ENCODE results near the gene SUGT1. TPM values are rescaled to one million over a fixed set of nuclear protein-coding genes. Genes with fewer than 3 reads are reported as not detected.

SUGT1 gene
- total RNA-seq, 1 experiment from 2014 or later = 43.2 TPM

GRCh38 chr13:52726258-52726657, 73.6 kb downstream of the SUGT1 start:
- in situ Hi-C loops (cut with HindIII; ENCODE audit: low pct_unique_long_range_greater_than_20kb, low sequenced_read_pairs) = no loop called here
- H3K4me1 ChIP-seq (ENCODE audit: control insufficient read depth, insufficient read depth, low read length) = no peaks in the 10 kb centered on the region
- H3K9me3 ChIP-seq (ENCODE audit: control insufficient read depth, insufficient read depth, low read depth, low read length) = no peaks in the 10 kb centered on the region
- no peak for ATAC-seq
- no TSS peak for BruUV-seq (replicated peaks)
- ChIA-PET POLR2A (no interaction called here), CTCF (interaction anchor here (0.5 kb wide), 1 partner anchor 24 kb away, joined by 4 read pairs; no protein-coding TSS in a partner anchor)
- H3K27me3 ChIP-seq (ENCODE audit: control insufficient read depth, insufficient read depth, low read length) = peaks cover 2% of the 10 kb centered on the region; the same call in 1 of the 2 replicates
- intact Hi-C loops (cut with micrococcal nuclease; ENCODE audit: unreplicated experiment) = no loop called here
- TF ChIP-seq SIN3A (IDR thresholded peaks at IDR 0.05; ENCODE audit: borderline replicate concordance, insufficient read depth, low read depth, low read length) (no peak), POLR2AphosphoS5 (IDR thresholded peaks at IDR 0.05; ENCODE audit: low read depth, low read length) (no peak)
- TF ChIP-seq, protein P1, sequence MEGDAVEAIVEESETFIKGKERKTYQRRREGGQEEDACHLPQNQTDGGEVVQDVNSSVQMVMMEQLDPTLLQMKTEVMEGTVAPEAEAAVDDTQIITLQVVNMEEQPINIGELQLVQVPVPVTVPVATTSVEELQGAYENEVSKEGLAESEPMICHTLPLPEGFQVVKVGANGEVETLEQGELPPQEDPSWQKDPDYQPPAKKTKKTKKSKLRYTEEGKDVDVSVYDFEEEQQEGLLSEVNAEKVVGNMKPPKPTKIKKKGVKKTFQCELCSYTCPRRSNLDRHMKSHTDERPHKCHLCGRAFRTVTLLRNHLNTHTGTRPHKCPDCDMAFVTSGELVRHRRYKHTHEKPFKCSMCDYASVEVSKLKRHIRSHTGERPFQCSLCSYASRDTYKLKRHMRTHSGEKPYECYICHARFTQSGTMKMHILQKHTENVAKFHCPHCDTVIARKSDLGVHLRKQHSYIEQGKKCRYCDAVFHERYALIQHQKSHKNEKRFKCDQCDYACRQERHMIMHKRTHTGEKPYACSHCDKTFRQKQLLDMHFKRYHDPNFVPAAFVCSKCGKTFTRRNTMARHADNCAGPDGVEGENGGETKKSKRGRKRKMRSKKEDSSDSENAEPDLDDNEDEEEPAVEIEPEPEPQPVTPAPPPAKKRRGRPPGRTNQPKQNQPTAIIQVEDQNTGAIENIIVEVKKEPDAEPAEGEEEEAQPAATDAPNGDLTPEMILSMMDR (IDR thresholded peaks at IDR 0.05) = no peak
- H3K4me3 ChIP-seq (ENCODE audit: low read depth in 2 of 2, low read length in 2 of 2) = no peak overlapping the region
- DNase-seq (ENCODE audit: low read depth, low spot score) = no peak
- H3K27ac ChIP-seq (ENCODE audit: low read length) = no peak overlapping the region
- H3K36me3 ChIP-seq (ENCODE audit: control insufficient read depth, insufficient read depth, low read length) = no peaks in the 10 kb centered on the region

DNA sequence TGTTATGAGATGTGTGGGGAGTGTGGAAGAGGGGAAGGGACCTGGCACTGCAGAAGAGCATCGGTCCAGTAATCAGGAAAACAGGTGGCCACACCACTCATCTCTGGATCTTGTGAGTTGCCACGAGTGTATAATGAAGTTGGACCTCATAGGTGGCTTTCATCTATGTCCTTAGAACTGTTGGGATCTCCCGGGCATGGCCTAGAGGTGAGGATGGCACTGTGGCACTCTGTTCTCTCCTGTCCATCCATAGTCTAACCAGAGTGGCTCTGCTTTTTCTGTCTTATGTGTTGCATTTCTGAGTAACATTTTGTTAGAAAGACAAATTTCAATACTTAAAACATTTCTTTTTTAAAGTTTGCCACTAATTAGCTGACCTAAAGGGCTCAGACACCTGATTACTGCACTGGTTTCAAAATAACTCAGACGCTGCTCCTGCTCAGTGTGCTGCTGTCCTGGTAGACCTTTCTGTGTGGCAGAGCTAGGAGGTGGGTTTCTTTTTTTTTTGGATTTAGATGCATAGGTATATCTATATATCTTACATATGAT, 81.5 kb downstream of the SUGT1 start:
- ATAC-seq (no peak), DNase-seq (ENCODE audit: low read depth, low spot score) (no peak)
- TF ChIP-seq TCF7L2 (IDR thresholded peaks at IDR 0.05; ENCODE audit: low read depth, low read length) (no peak), POLR2AphosphoS5 (IDR thresholded peaks at IDR 0.05; ENCODE audit: low read depth, low read length) (no peak), REST (IDR thresholded peaks at IDR 0.05; ENCODE audit: insufficient read depth in 1 of 2, low read depth in 2 of 2, low read length in 1 of 2) (no peak), SIN3A (IDR thresholded peaks at IDR 0.05; ENCODE audit: borderline replicate concordance, insufficient read depth, low read depth, low read length) (no peak)
- TF ChIP-seq, protein P1 (IDR thresholded peaks at IDR 0.05) = no peak
- H3K4me1 ChIP-seq (ENCODE audit: control insufficient read depth, insufficient read depth, low read length) = no peaks in the 10 kb centered on the region
- intact Hi-C loops (cut with micrococcal nuclease; ENCODE audit: unreplicated experiment) = no loop called here
- H3K36me3 ChIP-seq (ENCODE audit: control insufficient read depth, insufficient read depth, low read length) = no peaks in the 10 kb centered on the region
- H3K9me3 ChIP-seq (ENCODE audit: control insufficient read depth, insufficient read depth, low read depth, low read length) = no peaks in the 10 kb centered on the region
- no peaks in the 10 kb centered on the region; the same call in 1 of the 2 replicates for H3K27me3 ChIP-seq (ENCODE audit: control insufficient read depth, insufficient read depth, low read length)
- in situ Hi-C loops (cut with HindIII; ENCODE audit: low pct_unique_long_range_greater_than_20kb, low sequenced_read_pairs) = no loop called here
- no peak overlapping the region for H3K4me3 ChIP-seq (ENCODE audit: low read depth in 2 of 2, low read length in 2 of 2)
- ChIA-PET CTCF (no interaction called here), POLR2A (no interaction called here)
- H3K27ac ChIP-seq (ENCODE audit: low read length) = no peak overlapping the region
- no TSS peak for BruUV-seq (replicated peaks)
